ENCODE data around the gene ADIPOR2. TPM values are rescaled to one million over a fixed set of nuclear protein-coding genes. Genes with fewer than 3 reads are reported as not detected.

The ADIPOR2 gene
- total RNA-seq, 1 experiment from 2014 or later = 26.5 TPM

DNA sequence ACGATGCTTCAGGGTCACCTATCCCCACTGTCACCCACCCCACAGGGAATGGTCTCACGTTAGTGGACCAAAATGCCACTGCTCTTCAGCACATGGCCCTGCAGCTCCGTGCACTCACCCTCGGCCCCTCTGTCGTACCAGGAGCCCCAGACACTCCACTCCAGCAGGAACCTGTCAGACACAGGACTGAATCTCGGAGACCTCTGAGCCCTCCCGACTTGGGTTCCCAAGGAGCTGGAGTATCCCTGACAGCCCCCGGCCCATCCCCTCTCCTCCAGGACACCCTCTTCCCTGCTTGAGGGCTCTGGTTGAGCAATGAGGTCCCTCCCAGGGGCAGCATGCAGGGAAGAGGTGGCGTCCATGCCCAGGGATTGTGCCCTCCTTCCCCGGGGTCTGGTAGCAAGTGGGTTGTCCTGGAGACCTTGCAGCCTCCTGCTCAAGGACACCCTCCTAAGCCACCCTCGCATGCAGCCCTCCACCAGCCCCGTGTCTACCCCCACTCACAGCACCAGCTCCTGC, 109.1 kb downstream of the ADIPOR2 start:
- POLR2A ChIA-PET (ENCODE audit: unreplicated experiment) = no interaction called here
- no peaks in the 10 kb centered on the region for H4K20me1 ChIP-seq (ENCODE audit: low read length)
- CTCF ChIA-PET = no interaction called here
- H3K79me2 ChIP-seq (ENCODE audit: low read length) = no peaks in the 10 kb centered on the region
- H3K27ac ChIP-seq (ENCODE audit: low read length) = no peak overlapping the region
- no peak overlapping the region for H3K4me2 ChIP-seq (ENCODE audit: low read length)
- H2AFZ ChIP-seq (ENCODE audit: low read length) = no peak overlapping the region
- no peaks in the 10 kb centered on the region for H3F3A ChIP-seq (ENCODE audit: low read length, unreplicated experiment)
- ATAC-seq (no peak), DNase-seq (no peak)
- no peak overlapping the region for H3K9ac ChIP-seq (ENCODE audit: low read length)
- TF ChIP-seq EZH2 (IDR thresholded peaks at IDR 0.05; ENCODE audit: low read length, unreplicated experiment) = no peak
- TF ChIP-seq, protein P1, sequence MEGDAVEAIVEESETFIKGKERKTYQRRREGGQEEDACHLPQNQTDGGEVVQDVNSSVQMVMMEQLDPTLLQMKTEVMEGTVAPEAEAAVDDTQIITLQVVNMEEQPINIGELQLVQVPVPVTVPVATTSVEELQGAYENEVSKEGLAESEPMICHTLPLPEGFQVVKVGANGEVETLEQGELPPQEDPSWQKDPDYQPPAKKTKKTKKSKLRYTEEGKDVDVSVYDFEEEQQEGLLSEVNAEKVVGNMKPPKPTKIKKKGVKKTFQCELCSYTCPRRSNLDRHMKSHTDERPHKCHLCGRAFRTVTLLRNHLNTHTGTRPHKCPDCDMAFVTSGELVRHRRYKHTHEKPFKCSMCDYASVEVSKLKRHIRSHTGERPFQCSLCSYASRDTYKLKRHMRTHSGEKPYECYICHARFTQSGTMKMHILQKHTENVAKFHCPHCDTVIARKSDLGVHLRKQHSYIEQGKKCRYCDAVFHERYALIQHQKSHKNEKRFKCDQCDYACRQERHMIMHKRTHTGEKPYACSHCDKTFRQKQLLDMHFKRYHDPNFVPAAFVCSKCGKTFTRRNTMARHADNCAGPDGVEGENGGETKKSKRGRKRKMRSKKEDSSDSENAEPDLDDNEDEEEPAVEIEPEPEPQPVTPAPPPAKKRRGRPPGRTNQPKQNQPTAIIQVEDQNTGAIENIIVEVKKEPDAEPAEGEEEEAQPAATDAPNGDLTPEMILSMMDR (conservative IDR thresholded peaks at IDR 0.05; ENCODE audit: low read depth, low read length) = no peak
- no peak for TF ChIP-seq EZH2phosphoT487 (IDR thresholded peaks at IDR 0.05; ENCODE audit: borderline replicate concordance, low read length)
- H3K9me2 ChIP-seq (replicated peaks; ENCODE audit: low read length) = no peaks in the 10 kb centered on the region
- no peak overlapping the region for H3K4me3 ChIP-seq (ENCODE audit: low read length)
- H3K4me1 ChIP-seq (ENCODE audit: insufficient read depth, low read length) = peaks cover 5% of the 10 kb centered on the region; the same call in 1 of the 2 replicates
- intact Hi-C loops (cut with micrococcal nuclease) = no loop called here
- no peaks in the 10 kb centered on the region for H3K27me3 ChIP-seq (ENCODE audit: low read length)
- H3K36me3 ChIP-seq (ENCODE audit: low read depth, low read length) = no peaks in the 10 kb centered on the region
- BruUV-seq (replicated peaks) = no TSS peak
- H3K9me3 ChIP-seq (ENCODE audit: low read length) = no peaks in the 10 kb centered on the region

DNA sequence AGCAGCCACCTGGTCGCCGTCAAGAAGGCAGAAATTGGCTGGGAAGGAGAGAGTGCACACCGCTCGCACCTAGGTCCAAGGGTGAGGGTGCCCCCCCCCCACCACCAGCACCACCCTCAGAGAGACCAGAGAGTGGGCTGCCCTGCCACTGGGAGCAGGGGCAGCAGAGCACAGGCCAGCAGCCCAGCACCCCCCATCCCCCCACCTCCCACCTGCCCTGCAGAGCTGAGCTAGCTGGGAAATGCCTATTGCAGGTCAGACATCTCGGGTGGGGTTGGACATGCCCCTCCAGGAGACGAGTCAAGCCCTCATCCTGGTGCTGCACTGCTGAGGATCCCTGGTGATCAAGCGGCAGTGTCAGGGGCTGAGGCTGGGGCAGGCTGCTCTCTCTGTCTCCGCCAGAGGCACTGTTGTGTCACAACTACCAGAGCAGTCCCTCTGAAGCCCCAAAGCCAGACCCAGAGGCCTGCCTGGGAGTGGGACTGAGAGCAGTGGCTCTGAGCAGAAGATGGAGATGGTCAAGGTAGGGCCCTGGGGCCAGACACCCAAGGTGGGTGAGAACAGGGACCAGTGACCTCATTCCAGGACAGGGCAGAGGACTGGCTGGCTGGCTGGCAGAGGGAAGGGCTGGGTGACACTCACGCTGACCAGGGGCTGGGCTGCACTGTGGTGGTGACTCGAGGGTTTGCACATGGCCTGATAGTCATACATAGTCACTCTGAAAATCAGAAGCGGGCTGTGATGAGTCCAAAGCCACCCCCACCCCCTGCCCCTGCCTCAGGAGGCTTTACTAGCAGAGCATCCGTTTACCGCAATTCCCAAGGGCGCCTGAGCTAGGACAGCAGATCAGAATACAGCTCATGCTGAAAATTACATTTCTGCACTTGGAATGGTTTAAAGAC, 109.8 kb downstream of the ADIPOR2 start:
- ChIA-PET POLR2A (ENCODE audit: unreplicated experiment) (no interaction called here), CTCF (interaction anchor here (0.8 kb wide), 1 partner anchor 139 kb away, joined by 7 read pairs; no protein-coding TSS in a partner anchor)

More for the DNA sequence above, 109.8 kb downstream of the ADIPOR2 start:
- Histone ChIP-seq H3K27ac (ENCODE audit: low read length) (no peak overlapping the region), H3K4me2 (ENCODE audit: low read length) (no peak overlapping the region), H3K9ac (ENCODE audit: low read length) (no peak overlapping the region), H3K79me2 (ENCODE audit: low read length) (no peaks in the 10 kb centered on the region), H3K9me2 (replicated peaks; ENCODE audit: low read length) (no peaks in the 10 kb centered on the region), H2AFZ (ENCODE audit: low read length) (no peak overlapping the region), H3F3A (ENCODE audit: low read length, unreplicated experiment) (no peaks in the 10 kb centered on the region), H3K36me3 (ENCODE audit: low read depth, low read length) (no peaks in the 10 kb centered on the region), H3K27me3 (ENCODE audit: low read length) (no peaks in the 10 kb centered on the region), H4K20me1 (ENCODE audit: low read length) (no peaks in the 10 kb centered on the region), H3K4me1 (ENCODE audit: insufficient read depth, low read length) (peaks cover 5% of the 10 kb centered on the region; the same call in 1 of the 2 replicates), H3K9me3 (ENCODE audit: low read length) (no peaks in the 10 kb centered on the region), H3K4me3 (ENCODE audit: low read length) (no peak overlapping the region)
- DNase-seq (peak; percentile 5), ATAC-seq (no peak)
- no TSS peak for BruUV-seq (replicated peaks)
- intact Hi-C loops (cut with micrococcal nuclease) = no loop called here
- TF ChIP-seq EZH2phosphoT487 (IDR thresholded peaks at IDR 0.05; ENCODE audit: borderline replicate concordance, low read length) (no peak), EZH2 (IDR thresholded peaks at IDR 0.05; ENCODE audit: low read length, unreplicated experiment) (no peak)
- TF ChIP-seq, protein P1 (conservative IDR thresholded peaks at IDR 0.05; ENCODE audit: low read depth, low read length) = peak; percentile 39; the same call in 1 of the 2 replicates

Data from PC-3 (cell line).